ENCODE results near the gene WDR20.
"Not testable (repeated sequence)": the region's sequence is repeated elsewhere in the genome, so short reads cannot be mapped to it uniquely, and the experiment has no call there.

WDR20 gene

GRCh38 chr14:102241147-102241546, 101.5 kb downstream of the WDR20 start:
- DNase-seq = no peak

- DNase-seq = not testable (repeated sequence)
Measured at GRCh38 chr14:102243795-102244194, 104.1 kb downstream of the WDR20 start.

GRCh38 chr14:102246071-102246470, 106.4 kb downstream of the WDR20 start:
- no peak for DNase-seq

- no peak for DNase-seq
Measured at GRCh38 chr14:102248121-102248520, 108.4 kb downstream of the WDR20 start.

GRCh38 chr14:102249041-102249440, 109.3 kb downstream of the WDR20 start:
- no peak for DNase-seq

GRCh38 chr14:102249981-102250380, 110.3 kb downstream of the WDR20 start:
- no peak for DNase-seq

GRCh38 chr14:102250636-102251035, 110.9 kb downstream of the WDR20 start:
- no peak for DNase-seq

- DNase-seq = no peak
Measured at GRCh38 chr14:102251161-102251560, 111.5 kb downstream of the WDR20 start.

GRCh38 chr14:102252834-102253801, 113.4 kb downstream of the WDR20 start:
- no peak for DNase-seq

GRCh38 chr14:102255401-102256190, 115.9 kb downstream of the WDR20 start:
- DNase-seq = no peak

GRCh38 chr14:102256716-102257115, 117.0 kb downstream of the WDR20 start:
- no peak for DNase-seq

- no peak for DNase-seq
Measured at GRCh38 chr14:102258136-102258535, 118.4 kb downstream of the WDR20 start.
